Jurkat, Clone E6-1 (cell line): ENCODE measurements around the gene CATSPER4. TPM values are rescaled to one million over a fixed set of nuclear protein-coding genes. Genes with fewer than 3 reads are reported as not detected.

Experiments used
- DNase-seq: peaks from one replicate; pipeline ENCODE4 v3.0.0-alpha.2; 2011; ENCODE audit warnings: low read depth, low spot score
- H3K4me3 ChIP-seq: 2 replicates; pipeline ENCODE4 v1.5.1; 2011; ENCODE audit warnings: mild to moderate bottlenecking, low read length, control low read depth, moderate library complexity
- polyA plus RNA-seq: library from polyadenylated mRNA; unstranded; fragments of >200 nt; gene quantifications from one replicate; pipeline ENCODE4 v1.2.1, GENCODE V29; 2012; ENCODE audit warnings: missing spikeins; ENCODE audit not compliant: insufficient read length, insufficient read depth

CATSPER4 gene
- polyA plus RNA-seq, result not detected

DNA sequence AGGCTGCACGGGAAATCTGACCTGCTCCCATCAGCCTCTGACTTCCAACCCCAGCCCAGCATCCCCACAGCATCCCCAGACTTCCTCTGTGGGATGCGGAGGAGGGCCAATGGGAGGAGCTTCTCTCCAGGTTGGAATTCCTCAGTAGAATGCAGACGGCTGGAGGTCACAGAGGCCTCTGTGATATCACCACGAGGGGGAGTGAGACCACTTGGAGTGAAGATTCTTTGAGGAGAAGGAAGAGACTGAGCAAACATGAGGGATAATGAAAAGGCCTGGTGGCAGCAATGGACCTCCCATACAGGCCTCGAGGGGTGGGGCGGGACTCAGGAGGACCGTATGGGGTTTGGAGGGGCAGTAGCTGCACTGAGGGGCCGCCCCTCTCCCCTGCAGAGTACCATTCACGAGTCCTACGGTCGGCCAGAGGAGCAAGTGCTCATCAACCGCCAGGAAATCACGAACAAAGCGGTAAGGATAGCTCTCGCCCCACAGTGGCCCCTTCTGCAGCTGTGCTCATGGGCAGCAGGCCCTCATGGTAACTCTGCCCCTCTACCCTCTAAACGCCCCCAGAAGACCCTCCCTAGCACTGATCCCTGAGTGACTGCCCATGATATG is at the start of gene CATSPER4:
Gene CATSPER4 (plus strand): TSS at position 230 of the 615 bp plus-strand sequence. CDS start 26 bp downstream, at position 256.
- peak; percentile 12 for DNase-seq
- no peak within 1 kb of the TSS for H3K4me3 ChIP-seq

DNA sequence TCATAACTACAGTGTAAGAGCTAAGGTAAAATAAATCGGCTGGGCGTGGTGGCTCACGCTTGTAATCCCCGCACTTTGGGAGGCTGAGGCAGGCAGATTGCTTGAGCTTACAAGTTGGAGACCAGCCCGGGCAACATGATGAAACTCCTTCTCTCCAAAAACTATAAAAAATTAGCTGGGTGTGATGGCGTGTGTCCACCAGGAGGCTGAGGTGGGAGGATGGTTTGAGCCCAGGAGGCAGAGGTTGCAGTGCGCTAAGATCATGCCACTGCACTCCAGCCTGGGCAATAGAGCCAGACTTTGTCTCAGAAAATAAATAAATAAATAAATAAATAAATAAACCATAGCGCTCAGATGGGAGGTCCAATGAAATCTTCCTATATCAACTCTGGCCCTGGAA is 48.2 kb upstream of the CATSPER4 start:
- no peak overlapping the region for H3K4me3 ChIP-seq
- no peak for DNase-seq

DNA sequence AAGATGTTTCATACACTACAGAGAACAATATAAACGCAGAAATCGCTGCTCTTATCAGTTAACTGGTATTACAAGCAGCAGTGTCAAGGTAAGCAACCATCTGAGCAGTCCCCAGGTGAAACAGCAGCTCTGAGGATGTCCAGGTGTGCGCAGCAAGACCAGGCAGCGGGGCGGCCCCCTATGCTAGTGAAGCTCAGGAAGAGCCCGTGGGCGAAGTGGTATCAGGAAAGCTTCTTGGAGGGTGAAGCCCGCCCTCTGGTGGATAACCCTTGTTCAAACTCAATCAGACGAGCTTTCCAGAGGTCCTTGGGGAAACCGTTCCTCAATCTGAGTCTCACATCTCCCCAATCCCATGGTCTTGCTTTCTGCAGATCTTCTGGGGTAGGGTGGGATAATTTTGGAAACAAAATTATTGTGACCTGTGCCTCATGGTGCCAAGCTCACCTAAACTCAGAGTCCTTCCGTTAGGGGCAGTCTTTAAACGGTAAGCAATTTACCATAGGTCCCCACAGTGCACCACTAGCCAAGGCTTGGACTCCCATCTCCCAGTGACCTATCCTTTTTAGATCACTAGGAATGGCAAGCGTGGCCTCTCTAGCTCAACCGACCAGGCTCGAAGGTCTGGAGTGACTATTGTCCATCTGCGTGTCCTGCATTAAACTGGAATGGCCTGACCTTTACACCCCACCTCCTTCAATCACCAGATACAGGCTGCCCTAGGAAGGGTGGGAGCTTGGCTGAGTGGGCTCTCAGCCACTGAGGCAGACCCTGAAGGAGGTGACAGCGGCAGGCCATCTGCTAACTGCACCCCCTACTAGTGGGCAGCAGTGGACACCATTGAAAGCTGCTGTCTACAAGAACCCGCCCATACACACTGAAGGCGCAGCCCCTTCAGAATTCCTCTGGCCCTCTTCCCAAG is 45.1 kb upstream of the CATSPER4 start:
- peak; percentile 79 for DNase-seq

DNA sequence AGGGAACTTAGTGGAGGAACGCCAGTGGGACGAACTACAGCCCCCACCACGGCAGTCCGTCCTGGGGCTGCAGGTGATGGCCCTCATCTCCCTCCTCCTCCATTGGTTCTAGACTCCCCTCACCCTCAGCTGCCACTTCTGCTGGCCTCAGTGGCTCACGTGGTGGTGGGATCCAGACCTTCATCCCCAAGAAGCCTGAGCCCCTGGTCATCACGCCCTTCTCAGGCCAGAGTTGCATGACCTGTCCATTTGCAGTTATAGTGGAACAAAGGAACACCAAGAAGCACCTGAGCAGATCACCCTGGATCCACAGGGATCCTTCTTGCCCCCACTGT is 44.5 kb upstream of the CATSPER4 start:
- H3K4me3 ChIP-seq, result no peak overlapping the region
- no peak for DNase-seq

More for the DNA sequence above, 45.1 kb upstream of the CATSPER4 start:
- H3K4me3 ChIP-seq, result no peak overlapping the region

DNA sequence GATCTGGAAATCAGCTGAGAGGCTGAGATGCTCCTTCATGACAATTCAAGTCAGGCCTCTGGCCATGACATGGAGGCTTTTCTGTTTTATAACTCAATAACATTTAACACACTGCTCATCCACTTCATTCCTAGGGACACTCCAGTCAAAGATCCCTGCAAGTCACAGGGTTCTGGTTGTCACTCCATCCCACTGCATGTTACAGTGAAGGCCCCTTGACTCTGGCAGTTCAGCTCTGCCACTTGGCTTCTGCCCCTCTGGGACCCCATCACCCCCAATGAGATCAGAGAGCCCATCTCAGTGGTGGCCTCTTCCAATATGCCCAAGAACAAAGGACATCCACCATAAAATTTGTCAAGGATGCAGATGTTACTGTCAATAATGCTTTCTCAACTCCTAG is 41.5 kb upstream of the CATSPER4 start:
- no peak overlapping the region for H3K4me3 ChIP-seq
- DNase-seq, result no peak

DNA sequence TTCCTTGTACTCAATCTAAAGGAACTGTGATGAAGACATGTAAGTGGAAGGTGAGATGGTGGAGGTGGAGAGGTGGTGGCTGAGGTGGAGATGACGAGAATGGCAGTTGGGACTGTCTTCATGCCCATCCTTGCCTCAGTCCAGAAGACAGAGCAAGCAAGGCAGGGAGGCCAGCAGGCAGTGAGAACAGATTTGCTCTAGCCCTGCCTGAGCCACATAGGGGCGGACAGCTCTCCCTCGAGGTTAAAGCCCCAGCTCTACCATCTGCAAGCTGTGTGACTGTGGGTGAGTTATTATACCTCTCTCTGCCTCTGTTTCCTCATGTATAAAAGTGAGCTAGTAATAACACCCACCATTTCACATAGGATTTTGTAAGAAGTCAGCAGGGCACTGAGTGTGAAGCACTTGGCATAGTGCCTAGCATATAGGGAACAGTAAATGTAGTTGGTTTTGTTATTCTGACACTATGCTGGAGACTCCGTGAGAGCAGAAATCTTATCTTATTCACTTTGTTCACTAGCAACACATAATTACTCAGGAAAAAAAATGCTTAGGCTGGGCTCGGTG is 36.4 kb upstream of the CATSPER4 start:
- DNase-seq, result no peak
- H3K4me3 ChIP-seq, result no peak overlapping the region

DNA sequence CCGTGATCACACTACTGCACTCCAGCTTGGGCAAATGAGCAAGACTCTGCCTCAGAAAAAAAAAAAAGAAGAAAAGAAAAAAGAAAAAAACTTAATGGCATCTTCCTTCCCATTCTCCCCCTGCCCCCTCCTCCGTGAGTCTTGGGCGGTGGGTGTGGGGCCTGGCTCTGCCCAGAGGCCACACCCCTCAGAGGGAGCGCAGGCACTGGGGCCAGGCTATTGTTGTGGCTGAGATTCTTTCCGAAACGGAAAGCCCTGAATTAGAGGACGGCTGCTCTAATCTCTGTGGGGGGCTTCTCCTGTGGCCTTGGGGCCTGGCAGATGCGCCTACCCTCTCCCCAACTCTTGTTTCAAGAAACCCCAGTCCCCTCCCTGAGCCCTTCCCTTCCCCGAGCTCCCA is 35.7 kb upstream of the CATSPER4 start:
- H3K4me3 ChIP-seq, result no peak overlapping the region
- DNase-seq, result no peak

DNA sequence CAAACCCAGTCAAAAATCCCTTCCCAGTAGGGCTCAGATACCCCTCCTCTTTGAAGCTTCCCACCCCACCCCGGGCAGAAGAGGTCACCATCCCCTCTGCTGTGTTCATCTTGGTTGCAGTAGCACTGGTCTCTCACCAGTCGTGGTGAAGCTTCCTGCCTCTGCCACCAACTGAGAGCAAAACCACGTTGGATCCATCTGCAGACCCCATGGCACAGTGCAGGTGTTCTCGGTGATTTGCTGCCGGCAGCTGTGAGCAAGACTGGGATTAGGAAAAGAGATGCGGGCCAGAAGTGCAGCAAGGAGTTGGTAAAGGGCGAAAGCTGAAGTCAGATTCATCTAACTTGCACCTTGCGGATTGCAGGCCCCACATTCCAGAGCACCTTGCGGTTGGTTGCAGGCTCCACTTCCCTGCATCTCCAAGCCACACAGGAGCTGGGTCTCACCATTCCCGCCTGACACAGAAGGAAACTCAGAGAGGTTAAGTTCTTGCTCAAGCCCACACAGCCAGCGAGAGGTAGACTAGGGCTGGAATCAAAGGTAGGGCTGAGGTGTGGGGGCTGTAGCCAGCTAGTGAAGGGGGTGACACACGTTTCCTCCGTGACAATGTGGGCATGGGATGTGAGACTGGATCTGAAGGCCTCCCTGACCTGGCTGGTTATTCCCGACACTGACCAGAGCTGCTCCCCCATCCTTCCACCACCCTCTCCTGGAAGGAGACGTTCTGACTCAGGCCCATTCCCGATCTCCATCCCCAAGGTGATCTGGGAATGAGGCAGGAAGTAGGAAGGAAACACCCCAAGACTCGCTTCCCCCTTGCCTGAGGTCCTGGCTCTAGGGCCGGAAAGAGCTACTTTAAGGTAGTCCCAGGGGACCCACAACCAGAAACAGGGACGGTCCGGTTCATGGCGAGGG is 34.8 kb upstream of the CATSPER4 start:
- peak; percentile 70 for DNase-seq
- H3K4me3 ChIP-seq, result no peak overlapping the region

DNA sequence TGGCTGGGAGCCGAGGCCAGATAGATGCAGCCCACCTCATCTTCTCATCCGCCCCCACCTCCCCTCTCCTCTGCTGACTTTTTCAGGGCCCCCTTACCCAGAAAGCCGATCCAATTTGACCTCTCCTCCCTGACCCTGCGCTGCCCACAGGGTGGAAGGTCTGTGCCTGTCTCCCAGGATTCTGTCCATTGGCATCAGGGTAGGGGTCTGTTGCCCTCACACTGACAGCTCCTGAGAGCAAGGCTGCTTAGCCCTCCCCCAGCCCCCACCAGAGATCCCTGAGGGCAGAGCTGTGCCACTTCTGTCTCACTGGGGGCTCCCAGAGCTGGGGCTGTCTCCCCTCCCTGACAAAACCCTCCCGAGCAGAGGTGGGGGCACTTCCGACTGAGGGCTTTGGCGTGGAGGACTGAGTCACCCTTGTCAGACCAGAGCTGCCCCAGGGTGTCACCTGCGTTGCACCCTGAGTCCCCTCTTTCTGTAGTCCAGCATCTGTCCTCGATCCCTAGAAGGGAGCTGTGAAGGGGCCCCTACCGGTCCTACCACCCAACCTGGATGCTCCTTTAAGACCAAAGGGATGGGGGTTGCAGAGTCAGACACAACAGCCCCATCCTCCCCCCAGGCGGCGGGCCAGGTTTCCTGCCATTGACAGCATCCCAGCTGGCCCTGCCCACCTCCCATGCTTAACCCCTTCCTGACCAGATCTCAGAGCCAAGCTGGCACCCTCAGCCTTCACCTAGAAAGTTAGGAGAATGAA is 33.9 kb upstream of the CATSPER4 start:
- DNase-seq, result peak; percentile 75
- H3K4me3 ChIP-seq, result peak overlapping the region; percentile 32

DNA sequence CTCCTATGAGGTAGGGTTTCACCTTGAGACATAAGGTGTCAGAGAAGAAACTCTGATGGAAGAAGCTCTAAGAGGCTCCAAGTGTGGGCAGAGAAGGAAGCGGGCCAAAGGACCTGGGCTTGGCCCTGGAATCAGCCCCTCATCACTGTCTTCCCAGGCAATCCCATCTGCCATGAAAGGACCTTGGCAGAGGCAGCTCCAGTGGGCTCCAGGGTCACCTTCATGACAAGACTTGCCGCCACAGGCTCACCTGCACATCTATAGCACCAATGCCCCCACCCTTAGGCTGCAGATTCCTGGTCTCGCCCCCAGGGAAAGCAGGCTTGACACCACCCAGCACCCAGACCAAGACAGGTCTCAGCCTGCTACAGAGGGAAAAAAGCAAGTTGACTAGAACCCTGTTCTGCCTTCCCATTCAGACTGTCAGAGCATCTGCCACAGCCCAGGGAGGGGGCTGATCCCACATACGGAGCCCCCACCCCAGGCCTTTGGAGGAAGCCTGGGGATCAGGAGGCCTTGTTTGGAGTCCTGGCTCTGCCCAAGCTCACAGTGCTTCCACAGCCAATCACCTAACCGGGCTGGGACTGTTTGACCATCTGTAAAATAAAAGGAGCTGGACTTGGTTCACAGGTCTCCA is 32.0 kb upstream of the CATSPER4 start:
- no peak for DNase-seq
- no peak overlapping the region for H3K4me3 ChIP-seq

DNA sequence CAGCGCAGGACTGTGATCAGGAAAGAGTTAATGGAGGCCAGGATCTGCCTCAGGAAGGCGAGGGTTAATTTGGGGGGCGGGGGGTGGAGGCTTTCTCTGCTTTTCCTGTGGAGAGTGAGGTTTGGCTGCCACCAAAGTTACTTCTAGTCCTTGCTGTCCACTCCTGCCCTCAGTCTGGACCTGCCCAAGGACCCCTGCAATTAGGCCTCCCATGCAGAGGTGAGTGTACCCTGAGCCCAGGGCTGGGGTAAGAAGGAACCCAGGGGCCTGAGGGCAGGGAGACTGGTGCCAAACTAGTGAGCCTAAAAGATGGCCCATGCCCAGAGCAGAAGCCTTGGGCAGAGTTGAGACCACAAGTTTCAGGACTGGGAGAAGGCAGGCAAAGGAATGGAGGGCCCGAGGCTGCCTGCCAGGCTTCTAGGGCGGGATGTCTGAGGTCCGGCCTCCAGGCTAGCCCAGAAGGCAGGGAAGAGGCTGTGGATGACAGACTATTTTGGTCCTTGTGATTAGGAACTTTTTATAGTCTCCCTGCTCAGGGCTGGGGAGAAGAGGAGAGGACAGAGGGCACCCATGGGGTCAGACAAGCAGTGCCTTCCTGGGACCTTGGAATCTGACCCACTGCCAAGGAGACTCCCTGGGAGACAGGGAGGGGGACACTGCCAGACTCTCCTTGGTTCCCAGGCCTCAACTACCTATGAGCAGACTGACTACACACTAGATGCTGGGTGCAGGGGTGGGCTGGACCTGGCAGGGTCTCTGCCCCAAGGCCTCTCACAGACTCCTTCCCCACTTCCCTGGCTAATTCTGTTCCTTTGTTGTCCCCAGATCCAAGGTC is 31.3 kb upstream of the CATSPER4 start, which contains the start of gene FAM110D:
Gene FAM110D (plus strand): TSS at position 172 of the 835 bp plus-strand sequence. CDS start 2,213 bp downstream, outside the sequence.
- no peak for DNase-seq
- H3K4me3 ChIP-seq, result peak within 1 kb of the TSS; percentile 20

DNA sequence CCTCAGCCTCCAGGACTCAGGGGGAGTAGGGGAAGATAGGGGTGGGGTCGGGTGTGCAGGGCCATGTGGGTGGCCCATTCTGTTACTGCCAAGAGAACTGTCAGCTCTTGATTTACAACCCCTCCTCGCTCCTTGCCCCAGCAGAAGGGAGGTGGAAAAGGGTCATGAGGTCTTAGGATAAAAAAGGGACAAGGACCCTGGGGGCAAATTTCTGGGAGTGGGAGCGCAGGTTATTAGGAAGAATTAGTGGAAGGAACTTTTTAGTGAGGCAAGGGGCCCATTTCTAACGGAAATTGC is 30.7 kb upstream of the CATSPER4 start:
- no peak overlapping the region for H3K4me3 ChIP-seq
- no peak for DNase-seq

DNA sequence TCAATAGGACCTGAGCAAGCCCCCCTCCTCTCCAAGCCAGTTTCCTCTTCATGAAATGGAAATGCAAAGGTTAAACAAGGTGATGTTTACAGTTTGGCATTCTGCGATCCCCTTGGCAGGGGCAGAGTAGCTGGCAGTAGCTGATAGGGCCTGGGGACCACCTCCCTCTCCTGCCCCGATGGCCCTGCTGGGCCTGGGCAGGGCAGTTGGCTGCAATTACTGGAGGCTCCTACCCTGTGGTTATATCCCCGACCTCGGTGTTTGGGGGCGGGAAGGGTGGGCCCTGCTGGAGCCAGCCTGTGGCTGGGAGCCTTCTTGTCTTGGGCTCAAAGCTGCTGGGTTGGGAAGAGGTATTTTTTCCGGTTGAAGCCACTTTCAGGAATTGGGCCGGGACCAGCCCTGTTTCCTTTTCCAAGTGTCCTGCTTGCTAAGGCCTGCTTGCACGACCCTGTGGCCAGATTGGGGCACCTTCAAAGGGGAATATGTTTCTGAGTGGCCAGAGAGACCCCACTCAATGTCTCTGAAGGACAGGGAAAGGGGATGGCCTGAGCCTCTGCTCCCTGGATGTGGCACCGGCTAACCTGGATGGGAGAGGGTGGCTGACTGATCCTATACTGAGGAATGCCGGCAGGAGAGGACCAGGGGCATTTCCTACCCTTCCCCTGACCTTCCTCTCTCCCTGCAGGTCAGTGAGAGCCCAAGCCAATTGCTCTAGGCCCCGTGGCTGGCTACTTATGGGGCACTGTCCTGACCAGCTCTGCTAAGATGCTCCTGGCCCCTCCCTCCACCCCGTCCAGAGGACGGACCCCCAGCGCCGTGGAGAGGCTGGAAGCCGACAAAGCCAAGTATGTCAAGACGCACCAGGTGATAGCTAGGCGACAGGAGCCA is 29.6 kb upstream of the CATSPER4 start:
- DNase-seq, result no peak
- no peak overlapping the region for H3K4me3 ChIP-seq

DNA sequence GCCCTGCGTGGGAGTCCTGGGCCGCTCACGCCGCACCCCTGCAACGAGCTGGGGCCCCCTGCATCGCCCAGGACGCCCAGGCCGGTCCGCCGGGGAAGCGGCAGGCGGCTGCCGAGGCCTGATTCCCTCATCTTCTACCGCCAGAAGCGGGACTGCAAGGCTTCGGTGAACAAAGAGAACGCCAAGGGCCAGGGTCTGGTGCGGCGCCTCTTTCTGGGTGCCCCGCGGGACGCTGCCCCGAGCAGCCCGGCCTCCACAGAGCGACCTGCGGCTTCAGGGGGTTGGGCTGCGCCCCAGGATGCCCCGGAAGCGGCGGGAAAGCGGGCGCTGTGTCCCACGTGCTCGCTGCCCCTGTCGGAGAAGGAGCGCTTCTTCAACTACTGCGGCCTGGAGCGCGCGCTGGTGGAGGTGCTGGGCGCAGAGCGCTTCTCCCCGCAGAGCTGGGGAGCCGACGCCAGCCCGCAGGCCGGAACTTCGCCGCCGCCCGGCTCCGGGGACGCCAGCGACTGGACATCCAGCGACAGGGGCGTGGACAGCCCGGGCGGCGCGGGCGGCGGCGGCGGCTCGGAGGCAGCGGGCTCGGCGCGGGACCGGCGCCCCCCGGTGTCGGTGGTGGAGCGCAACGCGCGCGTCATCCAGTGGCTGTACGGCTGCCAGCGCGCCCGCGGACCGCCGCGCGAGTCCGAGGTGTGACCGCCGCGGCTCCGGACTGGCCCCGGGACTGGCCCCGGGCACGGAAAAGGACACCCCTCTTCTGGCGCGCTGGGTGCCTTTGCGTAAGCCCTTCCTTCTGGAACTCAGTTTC is 28.8 kb upstream of the CATSPER4 start:
- H3K4me3 ChIP-seq, result peak overlapping the region; percentile 48
- peak; percentile 38 for DNase-seq

DNA sequence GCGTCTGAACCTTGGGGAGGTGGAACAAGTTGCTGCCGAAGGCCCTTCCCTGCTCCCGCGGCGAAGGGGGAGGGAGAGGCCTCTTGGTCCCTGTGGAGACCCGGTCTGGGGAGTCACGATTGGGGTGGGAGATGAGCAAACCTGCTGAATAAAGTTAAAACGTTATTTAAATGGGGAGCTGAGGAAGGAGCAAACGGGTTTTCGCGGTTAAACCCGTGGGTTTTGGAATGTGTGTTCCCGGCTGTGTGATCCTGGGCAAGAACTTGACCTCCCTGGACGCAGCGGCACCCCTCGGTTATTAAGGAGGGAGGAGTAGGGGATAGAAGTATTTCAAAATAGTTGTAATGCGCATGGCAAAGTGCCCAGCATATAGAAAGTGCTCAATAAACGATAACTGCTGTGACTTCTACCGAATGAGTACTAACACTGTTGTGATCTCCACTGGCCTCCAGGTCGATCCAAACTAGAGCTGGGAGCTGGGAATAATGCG is 28.1 kb upstream of the CATSPER4 start:
- H3K4me3 ChIP-seq, result peak overlapping the region; percentile 48
- DNase-seq, result no peak

DNA sequence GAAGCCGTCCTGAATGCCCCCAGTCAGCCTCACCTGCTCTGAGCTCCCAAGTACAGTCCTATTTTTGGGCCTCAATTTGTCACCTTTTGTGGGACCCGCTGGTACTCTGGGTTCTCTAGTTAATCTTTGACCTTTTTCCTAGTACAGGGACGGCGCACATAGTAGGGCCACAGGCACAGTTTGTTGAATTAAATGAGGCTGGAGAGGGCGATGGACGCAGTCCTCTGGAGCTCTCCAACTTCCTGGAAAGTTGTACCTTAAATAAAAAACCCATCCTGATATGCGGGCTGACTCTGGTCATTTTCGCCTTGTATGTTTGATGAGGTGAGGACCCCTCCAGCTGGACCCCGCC is 26.7 kb upstream of the CATSPER4 start:
- no peak for DNase-seq
- H3K4me3 ChIP-seq, result peak overlapping the region; percentile 38
